HG03060 (cell line): Measurements from ENCODE around the gene CPTP.

ENCODE experiments used
- ATAC-seq: cut with Tn5 transposase; IDR thresholded peaks from one replicate; pipeline ENCODE4 v1.9.1; 2021; ENCODE audit warnings: low read depth, moderate number of reproducible peaks; ENCODE audit not compliant: unreplicated experiment

The CPTP gene

DNA sequence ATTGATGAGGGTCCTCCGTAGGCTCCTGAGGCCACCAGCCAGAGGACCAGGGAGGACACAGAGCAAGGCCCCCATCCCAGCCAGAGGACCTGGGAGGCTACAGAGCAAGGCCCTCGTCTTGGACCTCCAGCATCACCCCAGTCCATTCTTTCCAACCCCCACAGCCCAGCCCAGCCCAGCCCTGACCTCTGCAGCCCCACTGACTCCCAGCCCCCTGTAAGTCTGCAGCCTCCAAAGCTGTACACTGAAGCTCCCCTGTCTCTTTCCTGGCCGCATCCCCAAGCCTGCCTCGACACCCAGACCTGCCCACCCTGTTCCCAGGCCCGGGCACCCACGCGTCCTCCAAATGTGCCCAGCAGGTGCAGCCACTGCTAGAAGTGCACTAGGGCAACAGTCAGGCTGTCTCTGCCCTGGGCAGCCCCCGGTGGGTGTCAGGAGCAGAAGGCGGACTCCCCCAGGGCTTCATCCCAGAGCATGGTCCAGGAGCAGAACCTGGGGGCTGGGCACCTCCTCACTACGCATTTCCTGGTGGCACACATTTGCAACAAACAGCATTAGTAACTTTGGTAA lies 22.5 kb downstream of the CPTP start:
- ATAC-seq, result no peak

DNA sequence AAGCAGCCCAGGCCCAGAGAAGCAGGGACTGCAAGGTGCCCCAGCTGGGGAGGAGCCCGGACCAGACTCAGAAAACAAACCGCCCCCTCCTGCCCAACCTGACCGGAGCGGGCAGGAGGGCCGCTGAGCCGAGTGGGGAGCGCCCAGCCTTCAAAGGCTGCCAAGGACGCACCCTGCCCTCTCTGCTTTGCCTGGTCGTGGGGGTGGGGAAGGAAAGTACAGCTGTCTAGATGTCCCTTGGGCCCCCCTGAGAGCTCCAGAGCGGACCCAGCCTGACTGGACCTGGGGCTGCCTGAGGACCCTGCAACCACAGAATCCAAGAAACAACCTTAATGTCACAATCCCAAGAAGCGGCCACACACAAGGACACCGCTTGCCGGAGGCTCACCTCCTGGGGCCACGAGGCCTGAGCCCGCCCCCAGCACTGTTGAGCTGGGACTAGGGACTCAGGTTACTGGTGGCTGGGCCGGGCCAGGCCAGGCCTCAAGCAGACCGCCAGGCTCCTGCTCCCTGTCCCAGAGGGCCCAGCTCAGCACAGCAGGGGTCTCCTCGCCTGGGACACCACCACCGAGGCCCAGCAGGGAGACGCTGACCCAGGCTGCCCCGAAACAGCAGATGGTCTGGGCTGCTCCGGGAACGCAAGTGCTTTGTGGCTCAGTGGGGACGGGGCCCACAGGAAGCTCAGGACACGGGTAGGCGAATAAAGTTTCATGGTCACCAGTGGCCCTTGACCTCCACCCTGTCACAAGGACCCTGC lies 23.2 kb downstream of the CPTP start:
- ATAC-seq, result no peak

DNA sequence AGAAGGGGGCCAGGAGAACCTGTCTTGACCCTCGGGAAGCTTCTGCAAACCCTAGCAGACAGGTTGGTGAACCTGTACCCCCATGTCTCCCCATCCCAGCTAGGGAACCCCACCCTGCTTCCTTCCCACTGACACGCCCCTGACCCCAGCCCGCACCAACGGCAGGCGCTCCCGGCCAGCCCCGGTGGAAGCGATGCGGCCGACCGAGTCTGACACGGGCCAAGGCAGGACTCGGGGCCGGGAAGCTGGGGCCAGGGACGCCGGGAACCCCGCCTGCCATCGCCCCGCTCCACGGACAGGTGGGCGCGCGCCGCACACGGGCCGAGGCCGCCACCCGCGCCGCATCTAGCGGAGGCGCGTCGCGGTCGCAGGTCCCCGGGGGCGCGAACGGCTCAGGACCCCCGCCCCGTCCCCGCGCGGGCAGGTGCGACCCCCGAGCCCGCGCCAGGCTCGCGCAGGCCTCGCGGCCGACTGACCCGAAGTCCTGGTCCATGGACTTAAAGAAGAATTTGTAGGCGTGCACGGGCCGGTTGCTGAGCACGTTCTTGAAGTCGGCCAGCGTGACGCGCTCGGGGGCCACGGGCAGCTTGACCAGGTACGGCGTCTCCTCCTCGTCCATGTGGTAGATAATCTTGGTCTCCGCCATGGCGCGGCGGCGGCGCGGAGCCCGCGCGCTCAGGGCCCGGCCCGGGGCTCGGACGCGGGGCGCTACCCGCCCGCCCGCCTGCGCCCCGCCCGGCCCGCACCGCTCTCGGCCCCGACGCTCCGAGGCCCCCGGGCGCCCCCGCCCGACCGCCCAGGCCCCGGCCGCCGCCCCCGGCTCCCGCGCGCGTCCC lies 24.0 kb downstream of the CPTP start:
- no peak for ATAC-seq

DNA sequence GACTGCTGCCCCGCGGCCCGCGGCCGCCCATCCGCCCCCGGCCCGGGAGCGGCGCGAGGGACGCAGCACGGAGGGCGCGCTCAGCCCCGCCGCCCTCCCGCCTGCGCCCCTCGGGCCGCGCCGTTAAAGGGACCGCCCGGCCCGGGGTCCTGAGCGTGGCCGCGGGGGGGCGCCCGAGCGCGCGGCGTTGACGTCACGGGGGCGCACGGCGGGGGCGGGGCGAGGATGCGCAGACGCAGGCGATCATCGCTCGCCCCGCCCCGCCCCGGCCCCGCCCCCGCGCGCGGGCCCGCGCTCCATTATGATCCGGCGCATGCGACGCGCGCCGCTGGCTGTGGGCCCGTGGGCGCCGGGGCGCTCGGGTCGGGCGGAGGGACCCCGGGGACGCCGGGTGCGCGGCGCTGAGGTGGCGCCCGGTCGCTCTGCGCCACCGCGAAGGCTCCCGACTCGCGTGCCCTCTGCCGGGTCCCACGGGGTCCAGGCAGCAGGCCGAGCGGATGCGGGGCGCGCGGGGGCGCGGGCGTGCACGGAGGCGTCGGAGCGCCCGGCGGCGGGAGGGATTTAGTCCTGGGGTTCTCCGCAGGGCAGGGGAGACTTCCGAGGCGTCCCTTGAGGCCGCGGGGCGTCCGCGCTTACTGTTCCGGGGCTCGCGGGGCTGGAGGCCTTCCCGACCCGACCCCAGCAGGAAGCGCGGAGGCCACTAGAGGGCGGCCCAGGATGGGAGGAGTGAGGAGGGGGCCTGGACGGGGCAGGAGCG lies 24.8 kb downstream of the CPTP start, which contains the start of gene DVL1:
Gene DVL1, minus strand, starts transcription at position 163 of the 757 bp plus-strand sequence. CDS start 353 bp downstream, outside the sequence.
- ATAC-seq, result no peak

DNA sequence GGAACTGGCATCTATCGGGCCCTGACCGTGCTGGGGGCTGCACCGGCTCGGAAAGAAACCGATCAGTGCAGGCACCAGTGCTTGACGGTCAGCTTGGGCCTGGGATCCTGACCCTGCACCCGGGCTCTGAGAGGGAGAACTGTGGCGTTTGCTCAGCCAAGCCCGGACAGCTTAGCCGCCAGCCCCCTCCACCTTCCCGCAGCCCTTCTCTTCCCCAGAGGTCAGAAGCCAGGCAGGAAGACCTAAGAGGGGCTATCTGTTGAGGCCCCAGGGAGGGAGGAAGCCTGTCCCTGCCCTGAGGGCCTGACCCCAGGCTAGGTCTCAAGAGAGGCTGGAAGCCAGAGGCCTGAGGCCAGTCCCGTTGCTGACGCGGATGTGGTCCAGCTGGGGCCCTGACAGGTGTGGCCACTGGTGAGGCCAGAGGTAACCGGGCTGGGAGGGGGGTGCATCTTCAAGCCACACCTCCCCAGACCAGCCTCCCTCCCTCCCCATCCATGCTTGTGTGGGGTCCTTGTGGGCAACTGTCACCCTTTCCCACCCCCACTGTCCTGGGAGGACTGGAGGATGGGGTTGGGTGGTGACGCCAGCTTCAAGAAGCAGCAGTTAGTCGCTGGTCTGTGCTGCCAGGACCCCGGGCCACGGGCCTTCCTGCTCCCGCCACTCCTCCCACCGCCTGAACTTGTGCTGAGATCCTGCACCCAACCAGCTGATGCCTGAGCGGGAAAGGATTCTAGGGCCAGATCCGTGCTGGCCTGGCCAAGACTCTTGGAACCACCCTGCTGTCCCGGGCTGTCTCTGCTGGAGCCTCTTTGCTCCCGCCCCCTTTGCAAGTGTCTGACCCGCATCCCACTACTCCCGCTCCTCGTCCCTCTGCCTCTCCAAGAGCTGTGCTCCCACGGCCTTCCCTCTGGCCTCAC lies 27.2 kb downstream of the CPTP start:
- ATAC-seq, result no peak

DNA sequence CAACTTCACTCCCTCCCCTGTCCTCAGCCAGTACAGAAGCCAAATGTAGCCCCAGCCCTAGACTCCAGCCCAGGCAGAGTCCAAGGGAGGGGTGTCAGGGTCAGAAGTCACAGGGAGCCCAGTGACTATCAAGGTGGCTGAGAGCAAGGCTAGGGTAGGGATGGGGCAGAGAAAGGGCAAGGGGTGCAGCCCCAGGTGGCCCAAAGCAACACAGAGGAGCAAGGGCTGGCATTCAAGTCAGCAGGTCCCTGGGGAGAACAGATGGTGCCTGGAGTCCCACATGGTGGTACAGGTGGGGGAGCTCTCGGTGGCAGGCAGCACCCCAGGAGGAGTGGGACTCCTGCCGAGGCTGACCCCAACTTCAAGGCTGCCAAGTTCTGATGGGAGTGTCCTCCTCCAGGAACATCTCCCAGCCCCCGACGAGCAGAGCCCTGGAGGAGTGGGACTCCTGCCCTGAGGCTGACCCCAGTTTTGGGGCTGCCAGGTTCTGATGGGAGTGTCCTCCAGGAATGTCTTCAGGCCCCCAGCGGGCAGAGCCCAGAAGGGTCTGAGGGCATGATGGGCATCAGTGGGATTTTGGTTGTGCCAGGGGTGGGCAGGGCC lies 28.3 kb downstream of the CPTP start:
- ATAC-seq, result no peak

DNA sequence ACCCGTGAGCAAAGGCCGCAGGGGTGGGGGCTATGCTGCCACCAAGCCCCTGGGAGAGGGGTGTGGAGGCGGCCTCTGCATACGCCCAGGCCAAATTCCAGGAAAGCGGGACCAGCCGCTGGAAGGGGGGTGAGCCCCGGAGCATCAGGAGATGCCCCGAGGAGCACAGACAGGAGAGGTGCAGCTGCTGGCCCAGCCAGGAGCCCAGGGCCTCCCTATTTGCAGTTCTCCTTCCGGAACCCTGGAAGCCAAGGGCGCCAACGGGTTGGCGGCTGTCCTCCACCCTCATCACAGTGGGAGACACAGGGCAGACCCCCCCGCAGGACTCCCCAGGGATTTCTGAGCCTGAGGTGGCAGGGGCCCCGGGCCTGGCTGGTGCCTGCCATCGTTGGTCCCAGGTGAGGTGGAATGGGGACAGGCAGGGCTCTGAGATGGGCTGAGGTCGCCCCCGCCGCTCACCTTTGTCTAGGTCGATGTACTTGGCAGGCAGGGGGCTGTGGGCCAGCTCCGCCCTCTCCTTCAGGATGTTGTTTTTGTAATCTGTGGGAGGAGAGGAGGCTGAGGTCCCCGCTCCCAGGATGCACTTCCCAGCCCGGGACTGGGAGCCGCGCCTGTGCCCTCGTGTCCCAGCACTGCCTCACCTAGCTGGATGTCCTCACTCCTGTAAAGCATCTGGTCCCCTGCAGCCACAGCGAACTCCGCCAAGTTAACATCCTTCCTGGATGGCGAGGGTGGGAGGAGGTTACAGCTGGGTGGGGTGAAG lies 29.0 kb downstream of the CPTP start:
- no peak for ATAC-seq

DNA sequence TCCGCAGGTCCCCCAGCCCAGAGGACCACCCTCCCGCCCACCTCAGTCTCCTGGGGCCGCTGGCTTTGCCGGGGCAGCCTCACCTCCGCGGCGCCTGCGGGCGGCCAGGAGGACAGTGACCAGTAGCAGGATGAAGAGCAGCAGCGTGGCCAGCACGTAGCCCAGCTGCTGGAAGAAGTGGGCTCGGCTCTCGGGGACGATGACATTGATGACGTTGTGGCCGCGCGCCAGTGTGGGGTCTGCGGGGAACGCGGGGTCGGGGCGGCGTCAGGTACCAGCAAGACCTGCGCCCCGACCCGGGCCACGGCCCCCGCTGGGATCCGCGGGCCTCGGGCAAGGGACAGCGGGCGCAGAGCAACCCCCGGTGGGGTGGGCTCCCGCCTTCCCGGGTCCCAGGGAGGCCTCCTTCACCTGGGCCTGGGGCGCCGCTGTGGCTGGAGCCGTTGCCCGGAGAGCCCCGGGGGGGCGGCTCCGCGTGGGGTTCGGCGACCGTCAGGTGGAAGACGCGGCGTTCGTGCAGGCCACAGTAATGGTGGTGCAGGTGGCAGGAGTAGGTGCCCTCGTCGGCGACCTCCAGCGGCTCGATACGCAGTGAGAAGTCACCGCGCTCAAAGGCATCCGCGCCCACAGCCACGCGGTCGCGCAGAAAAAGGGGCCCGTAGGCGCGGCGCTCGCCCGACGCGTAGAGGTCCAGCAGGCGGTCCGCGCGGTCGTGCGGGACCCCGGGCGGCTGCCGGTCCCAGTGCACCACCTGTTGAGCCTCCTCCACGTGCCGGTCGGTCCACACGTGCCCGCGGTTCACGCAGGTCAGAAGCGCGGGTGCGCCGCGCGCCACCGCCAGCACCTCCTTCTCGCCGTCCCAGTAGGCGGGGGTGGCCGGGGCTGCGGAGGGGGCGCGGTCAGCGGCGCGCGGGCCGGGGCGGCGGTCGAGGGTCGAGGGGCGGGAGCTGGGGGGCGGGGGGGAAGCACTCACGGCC lies 30.0 kb downstream of the CPTP start:
- no peak for ATAC-seq

DNA sequence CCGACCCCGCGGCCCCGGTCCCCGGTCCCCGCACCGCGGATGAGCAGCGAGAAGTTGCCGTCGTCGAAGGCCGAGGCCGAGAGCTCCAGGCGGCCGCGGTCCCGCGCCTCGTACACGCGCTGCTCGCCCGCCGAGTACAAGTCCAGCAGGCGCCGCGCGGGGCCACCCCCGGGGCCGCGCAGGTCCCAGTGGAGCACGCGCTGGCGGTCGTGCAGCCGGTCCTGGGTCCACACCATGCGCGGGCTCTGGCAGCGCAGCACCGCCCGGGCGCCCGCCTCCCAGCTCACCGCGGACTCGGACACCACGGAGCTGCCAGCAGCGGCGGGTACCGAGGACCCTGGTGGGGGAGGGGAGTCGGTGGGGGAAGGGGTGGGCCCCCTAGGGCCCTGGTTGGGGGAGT lies 30.8 kb downstream of the CPTP start:
- no peak for ATAC-seq

DNA sequence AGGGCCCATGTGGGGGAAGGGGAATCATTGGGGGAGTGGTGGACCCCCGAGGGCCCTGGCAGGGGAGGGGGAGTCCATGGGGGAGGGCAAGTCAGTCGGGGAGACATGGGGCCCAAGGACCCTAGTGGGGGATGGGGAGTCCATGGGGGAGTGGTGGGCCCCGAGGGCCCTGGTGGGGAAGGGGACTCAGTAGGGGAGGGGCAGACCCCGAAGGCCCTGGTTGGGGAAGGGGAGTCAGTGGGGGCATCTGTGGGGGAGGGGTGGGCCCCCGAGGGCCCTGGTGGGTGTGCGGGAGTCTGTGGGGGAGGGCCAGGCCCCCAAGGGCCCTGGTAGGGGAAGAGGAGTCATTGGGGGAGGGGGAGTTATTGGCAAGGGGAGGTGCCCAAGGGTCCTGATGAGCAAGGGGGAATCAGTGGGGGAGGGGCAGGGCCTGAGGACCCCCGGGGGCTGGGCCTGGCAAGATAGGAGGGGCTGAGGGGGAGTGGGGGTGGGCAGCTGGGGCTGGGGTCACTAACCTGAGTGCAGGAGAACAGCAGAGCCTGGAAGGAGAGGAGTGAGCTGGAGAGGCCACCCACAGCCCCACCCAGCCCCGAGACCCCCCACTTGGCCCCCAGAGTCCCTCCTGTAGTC lies 31.7 kb downstream of the CPTP start:
- no peak for ATAC-seq

DNA sequence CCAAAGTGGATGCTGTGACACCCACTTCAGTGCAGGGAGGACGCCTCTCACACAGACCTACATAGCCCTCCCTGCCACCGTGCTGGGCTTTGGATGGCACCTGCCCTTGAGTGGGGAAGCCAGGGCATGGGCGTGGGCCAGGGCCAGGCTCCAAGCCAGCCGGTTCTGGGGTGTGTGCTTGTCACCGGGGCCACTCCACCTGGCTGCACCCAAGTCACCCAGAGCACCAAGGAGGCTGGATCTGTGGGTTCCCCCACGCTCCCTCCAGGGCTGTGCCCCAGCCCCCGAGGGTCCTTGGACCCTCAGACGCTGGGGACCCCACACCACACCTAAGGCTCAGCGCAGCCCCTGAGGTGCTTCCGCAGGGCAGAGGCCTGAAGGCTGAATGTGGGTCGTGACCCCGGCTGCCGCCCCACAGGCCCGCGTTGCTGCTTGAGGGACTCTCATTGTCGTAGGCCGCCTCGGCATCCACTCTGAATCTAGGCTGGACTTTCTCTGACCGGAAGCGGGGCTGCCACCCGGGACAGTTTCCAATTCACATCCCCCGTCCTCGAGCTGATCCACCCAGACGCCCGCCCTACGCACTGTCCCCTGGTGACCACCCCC lies 32.3 kb downstream of the CPTP start:
- no peak for ATAC-seq

DNA sequence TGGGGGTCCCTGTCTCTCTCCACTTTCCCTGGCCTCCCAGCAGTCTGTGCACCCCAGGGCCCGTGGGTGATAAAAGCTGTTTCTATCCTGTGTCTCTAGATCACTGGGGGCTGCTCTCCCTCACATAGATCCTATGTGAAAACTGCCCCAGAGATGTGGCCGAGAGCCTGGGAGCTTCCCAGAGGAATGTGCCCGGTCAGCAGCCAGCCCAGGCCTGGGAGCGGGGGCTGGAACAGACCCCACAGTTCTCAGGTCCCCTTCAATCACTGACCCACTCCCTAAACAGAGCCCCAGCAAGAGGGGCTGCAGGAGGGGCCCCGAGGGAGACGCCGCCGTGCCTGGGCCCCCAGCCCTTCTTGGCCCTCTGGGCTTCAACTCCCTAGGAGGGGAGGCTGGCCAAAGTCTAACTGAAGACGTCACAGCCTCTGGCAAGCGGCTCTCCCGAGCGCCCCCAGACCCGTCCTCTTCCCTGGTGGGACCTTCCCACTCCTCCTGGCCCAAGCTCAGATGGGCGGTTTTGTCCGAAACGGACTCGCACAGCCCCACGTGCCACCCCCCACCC lies 33.4 kb downstream of the CPTP start:
- no peak for ATAC-seq

DNA sequence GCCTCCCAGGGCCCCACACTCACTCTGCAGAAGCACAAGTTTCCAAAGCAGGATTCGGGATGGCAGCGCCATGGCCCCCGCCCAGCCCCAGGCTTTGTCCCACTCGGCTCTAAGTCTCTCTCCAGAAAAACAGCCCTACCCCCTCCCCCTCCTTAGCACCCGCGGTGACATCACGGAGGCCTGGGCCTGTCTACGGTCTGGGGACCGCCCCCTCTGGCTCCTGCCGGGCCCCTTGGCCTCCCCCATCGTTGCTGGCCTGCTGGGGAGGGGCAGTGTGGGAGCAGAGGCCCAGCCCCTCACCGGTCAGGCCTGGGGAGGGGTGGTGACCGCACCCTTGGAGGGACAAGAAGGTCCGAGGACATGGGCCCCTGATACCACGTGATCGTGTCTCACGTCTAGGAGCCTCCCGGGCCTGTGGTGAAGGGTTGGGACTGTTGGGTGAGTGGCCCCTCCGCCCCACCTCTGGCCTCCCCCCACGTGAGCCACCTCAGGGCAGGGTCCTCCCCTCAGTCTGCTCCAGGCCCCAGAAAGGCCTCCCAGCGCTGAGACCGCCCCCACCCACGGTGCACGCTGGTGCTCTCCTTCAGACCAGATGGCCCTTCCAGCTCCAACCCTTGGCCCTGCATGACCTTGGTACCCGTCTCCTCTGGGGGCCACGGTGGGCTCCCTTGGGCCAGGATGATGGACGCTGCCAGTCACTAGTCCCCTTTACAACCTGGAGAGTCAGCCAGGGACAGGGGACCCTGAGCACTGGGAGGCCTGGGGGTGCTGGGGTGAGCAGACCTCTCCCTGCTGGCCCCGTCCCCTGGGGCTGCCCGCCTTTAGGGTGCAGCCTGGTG lies 34.0 kb downstream of the CPTP start, which contains the start of gene MXRA8:
Gene MXRA8, minus strand, starts transcription at position 123 of the 839 bp plus-strand sequence. Its CDS starts 51 bp downstream, at position 72.
- ATAC-seq, result no peak

DNA sequence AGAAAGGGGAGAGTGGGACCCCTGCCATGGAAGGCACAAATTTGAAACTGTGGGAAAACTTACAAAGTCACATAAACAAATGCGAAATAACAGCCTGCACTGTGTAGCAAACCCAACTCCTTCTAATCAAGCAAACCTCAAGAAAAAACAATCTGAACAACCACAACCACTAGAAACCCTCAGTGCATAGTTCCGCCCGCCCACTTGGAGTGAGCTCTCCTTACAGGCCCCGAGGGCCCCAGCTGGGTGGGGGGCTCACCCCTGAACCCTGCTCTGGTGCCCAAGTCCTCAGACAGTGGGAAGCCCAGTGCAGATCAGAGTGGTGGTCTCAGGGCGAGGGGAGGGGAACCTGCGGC lies 34.7 kb downstream of the CPTP start:
- no peak for ATAC-seq
